Measurements from ENCODE around the gene SEPTIN12.

SEPTIN12 gene

GRCh38 chr16:4787627-4788482, at the start of gene SEPTIN12:
Gene SEPTIN12 (minus strand): TSS chr16:4788345. CDS start chr16:4787645, 700 bp downstream.
- no peak for DNase-seq (ENCODE audit: low read depth)

GRCh38 chr16:4836727-4837126, 48.6 kb upstream of the SEPTIN12 start:
- no peak for DNase-seq (ENCODE audit: low read depth)

- DNase-seq (ENCODE audit: low read depth), result no peak
These were observed 45.4 kb upstream of the SEPTIN12 start for GRCh38 chr16:4833584-4833983.

- no peak for DNase-seq (ENCODE audit: low read depth)
These were observed 44.7 kb upstream of the SEPTIN12 start for GRCh38 chr16:4832698-4833343.

GRCh38 chr16:4831616-4832015, 43.5 kb upstream of the SEPTIN12 start:
- no peak for DNase-seq (ENCODE audit: low read depth)

- no peak for DNase-seq (ENCODE audit: low read depth)
These were observed 42.3 kb upstream of the SEPTIN12 start for GRCh38 chr16:4830408-4830807.

GRCh38 chr16:4828567-4829321, 40.6 kb upstream of the SEPTIN12 start:
- no peak for DNase-seq (ENCODE audit: low read depth)

- DNase-seq (ENCODE audit: low read depth), result no peak
These were observed 38.8 kb upstream of the SEPTIN12 start for GRCh38 chr16:4826980-4827379.

- no peak for DNase-seq (ENCODE audit: low read depth)
These were observed 38.4 kb upstream of the SEPTIN12 start for GRCh38 chr16:4826526-4826925.

- no peak for DNase-seq (ENCODE audit: low read depth)
These were observed 37.1 kb upstream of the SEPTIN12 start for GRCh38 chr16:4825196-4825595.

- DNase-seq (ENCODE audit: low read depth), result no peak
These were observed 32.5 kb upstream of the SEPTIN12 start for GRCh38 chr16:4820652-4821051.

GRCh38 chr16:4814542-4815173, 26.5 kb upstream of the SEPTIN12 start:
- DNase-seq (ENCODE audit: low read depth), result no peak

- no peak for DNase-seq (ENCODE audit: low read depth)
These were observed 25.9 kb upstream of the SEPTIN12 start for GRCh38 chr16:4814046-4814445.

GRCh38 chr16:4813251-4814003, 25.3 kb upstream of the SEPTIN12 start:
- no peak for DNase-seq (ENCODE audit: low read depth)

- DNase-seq (ENCODE audit: low read depth), result no peak
These were observed 23.6 kb upstream of the SEPTIN12 start for GRCh38 chr16:4811773-4812172.

- no peak for DNase-seq (ENCODE audit: low read depth)
These were observed 23.1 kb upstream of the SEPTIN12 start for GRCh38 chr16:4811242-4811641.

- no peak for DNase-seq (ENCODE audit: low read depth)
These were observed 18.1 kb upstream of the SEPTIN12 start for GRCh38 chr16:4806280-4806679.

GRCh38 chr16:4805231-4805630, 17.1 kb upstream of the SEPTIN12 start:
- DNase-seq (ENCODE audit: low read depth), result no peak

- no peak for DNase-seq (ENCODE audit: low read depth)
These were observed 16.0 kb upstream of the SEPTIN12 start for GRCh38 chr16:4803898-4804762.

GRCh38 chr16:4803401-4803844, 15.3 kb upstream of the SEPTIN12 start:
- DNase-seq (ENCODE audit: low read depth), result no peak

All from stimulated activated CD8-positive, alpha-beta memory T cell treated with anti-CD3 and anti-CD28 coated beads, Interleukin-12 subunit alpha, Interleukin-12 subunit beta, amount 100 ng/mL, for 4 hours (primary cell).